AG04449 (cell line): Measurements from ENCODE around the gene A2M.

Experiments
- CTCF ChIA-PET: fragments of 350-600 bp; formaldehyde crosslinking; extraction: SDS; loops from one replicate; lab custom pipeline; 2021; ENCODE audit warnings: antibody characterized with exemption; lab: Yijun Ruan, JAX
- POLR2A ChIA-PET: fragments of 400-600, 350-600 bp; formaldehyde crosslinking; extraction: SDS; loops from one replicate; lab custom pipeline; 2020; ENCODE audit warnings: antibody characterized with exemption, inconsistent platforms; lab: Yijun Ruan, JAX
- DNase-seq: peaks from one replicate; pipeline ENCODE4 v3.0.0-alpha.2; 2010; ENCODE audit warnings: low read depth, low spot score
- H3K4me3 ChIP-seq: 2 replicates; pipeline ENCODE4 v1.5.1; 2011; ENCODE audit warnings: low read depth, mild to moderate bottlenecking, control low read depth, low read length
- TF ChIP-seq, protein P1 (sequence below): IDR thresholded peaks from one replicate; pipeline ENCODE4 v1.5.1; 2011; ENCODE audit warnings: mild to moderate bottlenecking, moderate library complexity, low read length, control low read depth, inconsistent platforms; ENCODE audit not compliant: insufficient read depth; ENCODE audit errors: missing control alignments

Gene A2M

DNA sequence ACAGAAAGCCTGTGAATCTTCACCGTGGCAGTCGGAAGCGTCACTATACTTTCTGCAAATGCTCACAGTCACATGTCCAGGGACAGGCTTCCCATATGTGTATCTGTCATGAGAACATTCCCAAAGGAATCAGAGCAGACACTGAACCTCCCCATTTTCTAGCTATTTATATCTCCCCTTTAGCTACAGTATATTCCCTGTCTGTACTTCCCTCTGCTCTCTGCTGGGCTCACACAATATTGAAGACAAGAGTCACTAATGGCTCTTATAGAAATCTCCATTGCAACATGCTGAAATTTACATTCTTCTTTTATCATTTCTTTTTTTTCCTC lies 8.2 kb downstream of the A2M start:
- DNase-seq, result no peak
- ChIA-PET CTCF (no interaction called here), POLR2A (no interaction called here)
- TF ChIP-seq, protein P1, sequence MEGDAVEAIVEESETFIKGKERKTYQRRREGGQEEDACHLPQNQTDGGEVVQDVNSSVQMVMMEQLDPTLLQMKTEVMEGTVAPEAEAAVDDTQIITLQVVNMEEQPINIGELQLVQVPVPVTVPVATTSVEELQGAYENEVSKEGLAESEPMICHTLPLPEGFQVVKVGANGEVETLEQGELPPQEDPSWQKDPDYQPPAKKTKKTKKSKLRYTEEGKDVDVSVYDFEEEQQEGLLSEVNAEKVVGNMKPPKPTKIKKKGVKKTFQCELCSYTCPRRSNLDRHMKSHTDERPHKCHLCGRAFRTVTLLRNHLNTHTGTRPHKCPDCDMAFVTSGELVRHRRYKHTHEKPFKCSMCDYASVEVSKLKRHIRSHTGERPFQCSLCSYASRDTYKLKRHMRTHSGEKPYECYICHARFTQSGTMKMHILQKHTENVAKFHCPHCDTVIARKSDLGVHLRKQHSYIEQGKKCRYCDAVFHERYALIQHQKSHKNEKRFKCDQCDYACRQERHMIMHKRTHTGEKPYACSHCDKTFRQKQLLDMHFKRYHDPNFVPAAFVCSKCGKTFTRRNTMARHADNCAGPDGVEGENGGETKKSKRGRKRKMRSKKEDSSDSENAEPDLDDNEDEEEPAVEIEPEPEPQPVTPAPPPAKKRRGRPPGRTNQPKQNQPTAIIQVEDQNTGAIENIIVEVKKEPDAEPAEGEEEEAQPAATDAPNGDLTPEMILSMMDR, result no peak
- H3K4me3 ChIP-seq, result no peak overlapping the region

DNA sequence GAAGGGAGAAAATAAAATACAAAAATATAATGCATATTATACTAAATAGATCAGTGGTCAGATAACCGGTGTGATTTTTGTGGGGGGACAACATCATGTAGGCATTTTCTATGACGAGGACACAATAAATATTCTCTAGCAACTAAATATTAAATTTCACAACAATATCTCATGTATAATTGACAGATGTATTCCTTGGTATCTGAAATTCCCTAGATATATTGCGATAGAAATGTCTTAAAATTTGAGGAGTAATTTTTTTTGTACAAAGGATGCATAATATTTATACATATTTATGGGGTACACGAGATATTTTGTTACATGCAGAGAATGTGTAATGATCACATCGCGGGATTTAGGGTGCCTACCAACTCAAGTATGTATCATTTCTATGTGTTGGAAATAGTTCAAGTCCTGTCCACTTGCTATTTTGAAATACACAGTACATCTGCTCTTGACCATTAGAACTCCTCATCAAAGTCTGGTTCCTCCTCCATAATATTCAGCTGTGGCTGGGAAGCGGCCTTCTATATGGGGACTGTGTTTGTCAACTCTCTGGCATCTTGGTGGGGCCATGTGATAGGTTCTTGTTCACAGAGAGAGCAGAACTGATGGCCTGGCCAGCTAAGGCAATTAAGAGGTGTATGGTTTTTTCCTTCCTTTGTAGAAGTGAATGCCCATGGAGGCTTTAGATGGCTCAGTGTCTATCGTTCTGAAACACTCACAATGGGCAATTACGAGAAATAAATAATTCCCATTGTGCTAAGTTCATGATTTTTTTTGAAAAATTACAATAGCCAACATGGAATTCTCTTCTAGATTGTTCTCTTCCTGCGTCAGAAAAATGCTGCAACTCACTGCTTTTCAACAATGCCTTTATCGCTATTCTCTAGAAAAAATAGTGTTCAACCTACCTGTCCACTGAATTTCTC lies 8.8 kb downstream of the A2M start:
- CTCF ChIA-PET, result no interaction called here
- no peak overlapping the region for H3K4me3 ChIP-seq

DNA sequence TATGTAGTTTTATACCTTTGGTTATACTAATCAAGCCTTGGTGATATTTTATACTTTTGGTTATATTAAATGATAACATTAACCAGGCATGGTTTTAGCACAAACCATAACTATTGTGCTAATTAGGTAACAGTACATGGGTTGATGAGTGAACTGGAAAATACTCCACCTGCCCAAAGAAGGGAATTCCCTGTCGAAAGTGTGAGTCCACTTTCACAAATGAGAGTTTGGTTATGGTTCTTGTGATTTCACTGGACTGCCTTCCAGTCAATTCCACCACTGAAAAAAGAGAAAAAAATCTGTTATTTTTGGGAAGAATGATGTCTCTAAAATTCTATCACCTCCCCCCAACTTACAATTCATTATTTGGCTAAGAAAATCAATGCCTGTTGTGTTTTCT lies 9.7 kb downstream of the A2M start:
- no peak overlapping the region for H3K4me3 ChIP-seq
- CTCF ChIA-PET, result no interaction called here
- TF ChIP-seq, protein P1, result no peak
- no peak for DNase-seq
- POLR2A ChIA-PET, result no interaction called here

More for the DNA sequence above, 8.8 kb downstream of the A2M start:
- TF ChIP-seq, protein P1, result no peak
- no peak for DNase-seq
- POLR2A ChIA-PET, result no interaction called here

DNA sequence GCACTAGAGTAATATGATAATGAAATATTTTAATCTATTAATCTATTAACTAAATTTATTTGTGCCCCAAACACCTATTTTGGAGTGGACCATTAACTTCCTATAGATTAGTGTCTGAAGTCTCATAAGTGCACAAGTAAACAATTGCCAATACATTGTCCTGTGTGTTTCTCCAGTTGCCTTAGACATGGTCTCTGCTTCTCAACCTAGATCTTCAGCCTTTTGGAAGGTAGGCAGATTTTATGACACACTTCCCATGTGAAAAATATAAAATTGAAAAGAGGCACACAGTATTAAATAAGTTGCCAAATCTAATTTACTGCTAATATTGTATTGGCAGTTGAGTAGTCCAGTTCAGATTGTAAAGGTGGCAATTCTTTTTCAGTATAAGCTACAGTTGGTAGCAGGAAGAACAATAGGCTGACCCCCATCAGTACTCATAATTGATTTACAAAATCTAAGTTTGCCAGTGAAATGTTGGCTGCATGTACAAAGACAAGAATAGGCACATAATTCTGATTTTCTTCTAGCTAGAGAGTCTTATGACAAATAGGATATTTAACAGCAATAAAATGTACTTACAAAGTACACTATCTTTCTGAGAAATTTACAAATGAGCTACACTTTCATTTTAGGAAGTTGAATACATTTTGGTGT lies 10.8 kb downstream of the A2M start:
- no peak for DNase-seq
- POLR2A ChIA-PET, result no interaction called here

DNA sequence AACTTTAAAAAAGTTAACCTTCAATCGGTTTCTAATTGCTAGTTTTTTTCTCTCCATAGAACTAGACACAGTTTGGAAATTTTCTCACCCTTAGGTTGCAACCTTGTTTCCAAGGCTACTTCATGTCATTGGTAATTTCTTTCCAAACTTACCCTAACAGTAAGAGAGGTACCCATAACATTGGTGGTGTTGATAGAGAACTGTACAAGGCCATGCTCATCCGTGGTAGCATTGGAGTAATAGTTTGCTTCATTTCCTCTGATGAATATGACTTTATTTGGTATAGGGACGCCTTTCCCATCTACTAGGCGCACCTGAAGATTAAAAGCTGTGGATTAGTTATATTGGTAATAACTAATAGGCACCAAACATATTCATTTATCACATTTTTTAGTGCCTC lies 11.6 kb downstream of the A2M start:
- CTCF ChIA-PET, result no interaction called here
- TF ChIP-seq, protein P1, result no peak
- POLR2A ChIA-PET, result no interaction called here
- no peak overlapping the region for H3K4me3 ChIP-seq
- no peak for DNase-seq

More for the DNA sequence above, 10.8 kb downstream of the A2M start:
- TF ChIP-seq, protein P1, result no peak
- CTCF ChIA-PET, result no interaction called here
- no peak overlapping the region for H3K4me3 ChIP-seq
